HG03039 (cell line): ENCODE data around the gene SDR9C7.
"Not testable (repeated sequence)": the region's sequence is repeated elsewhere in the genome, so short reads cannot be mapped to it uniquely, and the experiment has no call there.

Source experiments
- ATAC-seq: cut with Tn5 transposase; IDR thresholded peaks from one replicate; pipeline ENCODE4 v1.9.1; 2021; ENCODE audit warnings: mild to moderate bottlenecking, moderate library complexity; ENCODE audit not compliant: unreplicated experiment

SDR9C7 gene

GRCh38 chr12:56933826-56934625 is at the start of gene SDR9C7:
SDR9C7 (minus strand) TSS chr12:56934408; CDS start chr12:56934261, 147 bp downstream.
- no peak for ATAC-seq

GRCh38 chr12:56983386-56983785 is 49.2 kb upstream of the SDR9C7 start:
- no peak for ATAC-seq

GRCh38 chr12:56982578-56983236 is 48.5 kb upstream of the SDR9C7 start:
- ATAC-seq = not testable (repeated sequence)

GRCh38 chr12:56980941-56981530 is 46.8 kb upstream of the SDR9C7 start:
- no peak for ATAC-seq

- ATAC-seq = no peak
These were observed 46.1 kb upstream of the SDR9C7 start for GRCh38 chr12:56980268-56980667.

GRCh38 chr12:56979628-56980027 is 45.4 kb upstream of the SDR9C7 start:
- ATAC-seq = no peak

- ATAC-seq = no peak
These were observed 44.4 kb upstream of the SDR9C7 start for GRCh38 chr12:56978397-56979138.

GRCh38 chr12:56977361-56977760 is 43.2 kb upstream of the SDR9C7 start:
- not testable (repeated sequence) for ATAC-seq

GRCh38 chr12:56974224-56974623 is 40.0 kb upstream of the SDR9C7 start:
- not testable (repeated sequence) for ATAC-seq

GRCh38 chr12:56968910-56969309 is 34.7 kb upstream of the SDR9C7 start:
- ATAC-seq = not testable (repeated sequence)

- not testable (repeated sequence) for ATAC-seq
These were observed 31.9 kb upstream of the SDR9C7 start for GRCh38 chr12:56965997-56966642.

- not testable (repeated sequence) for ATAC-seq
These were observed 30.9 kb upstream of the SDR9C7 start for GRCh38 chr12:56965124-56965523.

GRCh38 chr12:56963557-56963956 is 29.3 kb upstream of the SDR9C7 start:
- ATAC-seq = not testable (repeated sequence)

- not testable (repeated sequence) for ATAC-seq
These were observed 28.0 kb upstream of the SDR9C7 start for GRCh38 chr12:56962247-56962646.

- ATAC-seq = no peak
These were observed 24.2 kb upstream of the SDR9C7 start for GRCh38 chr12:56958422-56958821.

GRCh38 chr12:56957229-56958052 is 23.2 kb upstream of the SDR9C7 start, which contains the start of gene RDH16:
RDH16 (minus strand) TSS chr12:56957608; CDS start chr12:56957462, 146 bp downstream.
- ATAC-seq = no peak

GRCh38 chr12:56955631-56956256 is 21.5 kb upstream of the SDR9C7 start:
- no peak for ATAC-seq

- no peak for ATAC-seq
These were observed 20.7 kb upstream of the SDR9C7 start for GRCh38 chr12:56954958-56955355.
